Tibial nerve (tissue), 3 donors: Measurements from ENCODE around the gene HIRIP3.

Experiments
- EP300 ChIP-seq, 2 donors: sonication (generic); formaldehyde crosslinking; IDR thresholded peaks; one replicate each; pipeline ENCODE4 v1.6.1; 2017; ENCODE audit warnings: antibody characterized with exemption in 2 of 2, mild to moderate bottlenecking in 1 of 2
- POLR2A ChIP-seq, 2 donors: fragments of 450-650 bp; IDR thresholded peaks; one replicate each; pipeline ENCODE4 v1.6.1; 2017; ENCODE audit warnings: antibody characterized with exemption in 2 of 2, mild to moderate bottlenecking in 2 of 2, moderate library complexity in 2 of 2

DNA sequence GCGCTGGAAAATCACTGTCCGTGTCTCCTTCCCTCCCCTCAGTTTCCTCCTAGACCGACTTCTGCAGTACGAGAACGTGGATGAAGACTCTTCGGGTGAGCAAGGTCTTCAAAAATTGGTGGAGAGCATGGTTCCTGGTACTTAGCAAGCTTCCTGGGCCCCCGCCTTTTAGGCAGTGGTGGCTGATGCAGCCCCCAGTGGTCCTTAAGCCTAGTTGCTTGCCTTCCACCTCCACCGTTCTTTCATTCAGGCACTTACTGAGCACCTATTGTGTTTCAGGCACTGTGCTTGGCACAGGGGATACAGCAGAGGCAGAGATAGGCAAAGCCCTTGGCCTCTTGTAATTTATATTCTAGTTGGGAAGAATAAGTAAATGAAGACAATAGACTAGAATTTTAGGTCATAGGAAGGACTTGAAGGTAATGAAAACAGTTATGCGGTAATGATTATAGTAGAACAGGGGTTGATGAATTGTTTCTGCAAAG is 1.4 kb upstream of the HIRIP3 start:
- no peak for TF ChIP-seq EP300 (IDR thresholded peaks at IDR 0.05)
- no peak for TF ChIP-seq POLR2A (IDR thresholded peaks at IDR 0.05)
